CD4-positive, alpha-beta T cell (primary cell): ENCODE data around the gene NLGN1. TPM values are rescaled to one million over a fixed set of nuclear protein-coding genes. Genes with fewer than 3 reads are reported as not detected.

Experiments
- ATAC-seq: fragments of 200-7000 bp; cut with Tn5 transposase; one replicate; pipeline ENCODE4 v1.10.0; 2022; ENCODE audit warnings: mild to moderate bottlenecking; ENCODE audit not compliant: poor library complexity
- CTCF ChIA-PET: fragments of 350-600 bp; sonication (Branson Sonifier 250); formaldehyde crosslinking; loops from one replicate; lab custom pipeline; 2021; ENCODE audit warnings: antibody characterized with exemption, inconsistent platforms; lab: Charles Lee
- POLR2A ChIA-PET: fragments of 350-600 bp; sonication (Branson Sonifier 250); formaldehyde crosslinking; loops from one replicate; lab custom pipeline; 2021; ENCODE audit warnings: antibody characterized with exemption, inconsistent platforms; lab: Charles Lee
- DNase-seq, 14 experiments: peaks; one replicate each; pipeline ENCODE4 v3.0.0-alpha.2; 2013 to 2020; ENCODE audit warnings: mixed read lengths in 2 of 14
- H3K27ac ChIP-seq, 2 donors: one replicate each; pipeline versions ENCODE4 v1.5.1 to v1.7.0; 2013; ENCODE audit warnings: low read length in 2 of 2, low read depth in 1 of 2, mild to moderate bottlenecking in 1 of 2
- H3K27me3 ChIP-seq, 2 experiments: 1 replicate in 1 of 2; 2 replicates in 1 of 2; pipeline versions ENCODE4 v1.6.1 to v1.7.0; 2013; ENCODE audit warnings: low read length in 2 of 2, control low read depth in 1 of 2, mild to moderate bottlenecking in 1 of 2, moderate library complexity in 1 of 2; ENCODE audit not compliant: insufficient read depth in 2 of 2, control insufficient read depth in 1 of 2
- H3K36me3 ChIP-seq: one replicate; pipeline ENCODE4 v1.6.1; 2013; ENCODE audit warnings: low read length, control low read depth; ENCODE audit not compliant: insufficient read depth
- H3K4me1 ChIP-seq: one replicate; pipeline ENCODE4 v1.6.1; 2013; ENCODE audit warnings: low read length, control low read depth; ENCODE audit not compliant: insufficient read depth
- H3K4me3 ChIP-seq: one replicate; pipeline ENCODE4 v1.5.1; 2013; ENCODE audit warnings: mild to moderate bottlenecking, low read length, moderate library complexity
- H3K9me3 ChIP-seq, 2 experiments: 1 replicate in 1 of 2; 2 replicates in 1 of 2; pipeline versions ENCODE4 v1.6.1 to v1.7.0; 2013; ENCODE audit warnings: low read length in 2 of 2, mild to moderate bottlenecking in 2 of 2, control low read depth in 1 of 2, moderate library complexity in 1 of 2; ENCODE audit not compliant: control insufficient read depth in 1 of 2, insufficient read depth in 1 of 2
- H3K27ac Mint-ChIP-seq: one replicate; pipeline ENCODE4 v1.8.0; 2020; ENCODE audit warnings: mixed read lengths
- H3K27me3 Mint-ChIP-seq: one replicate; pipeline ENCODE4 v1.8.0; 2021; ENCODE audit warnings: mixed read lengths
- H3K36me3 Mint-ChIP-seq: one replicate; pipeline ENCODE4 v1.8.0; 2021; ENCODE audit warnings: low read depth, mixed read lengths
- H3K4me1 Mint-ChIP-seq: one replicate; pipeline ENCODE4 v1.8.0; 2021; ENCODE audit warnings: low read depth, mixed read lengths
- H3K4me3 Mint-ChIP-seq: one replicate; pipeline ENCODE4 v1.8.0; 2020; ENCODE audit warnings: mild to moderate bottlenecking, mixed read lengths
- H3K9me3 Mint-ChIP-seq: one replicate; pipeline ENCODE4 v1.8.0; 2020; ENCODE audit warnings: mixed read lengths
- CTCF ChIP-seq: fragments of 200-600 bp; IDR thresholded peaks from one replicate; pipeline ENCODE4 v1.8.0; 2022; ENCODE audit warnings: antibody characterized with exemption, mild to moderate bottlenecking
- intact Hi-C, 2 experiments: fragments of 100-400 bp; cut with DNase I in 1 of 2; cut with micrococcal nuclease in 1 of 2; formaldehyde crosslinking; loops; one replicate each; pipeline versions ENCODE4 v1.15.1 to v1.9.0; 2023 to 2025; cut with DNase I, micrococcal nuclease
- total RNA-seq, 174 experiments: library from RNA in 2 of 174; stranded (reverse) in 2 of 174; gene quantifications; one replicate each; pipeline ENCODE4 v1.2.3 and lab custom pipeline; 2021 to 2026

NLGN1 gene
- total RNA-seq, 2 experiments from 2014 or later = not detected

- Mint-ChIP-seq H3K4me1 (no peaks in the 10 kb centered on the region), H3K36me3 (no peaks in the 10 kb centered on the region), H3K4me3 (no peak overlapping the region), H3K27me3 (no peaks in the 10 kb centered on the region), H3K27ac (no peak overlapping the region), H3K9me3 (no peaks in the 10 kb centered on the region)
- Histone ChIP-seq H3K36me3 (no peaks in the 10 kb centered on the region), H3K4me3 (no peak overlapping the region), H3K9me3 (peaks cover 0 to 9% of the 10 kb centered on the region in 2 experiments), H3K27ac (no peak overlapping the region), H3K4me1 (no peaks in the 10 kb centered on the region), H3K27me3 (no peaks in the 10 kb centered on the region)
- ATAC-seq (no peak), DNase-seq (no peak)
- CTCF ChIA-PET = no interaction called here
- TF ChIP-seq CTCF = no peak
- POLR2A ChIA-PET = interaction anchor here (0.5 kb wide), 1 partner anchor 11 kb away, joined by 4 read pairs; no protein-coding TSS in a partner anchor
- intact Hi-C loops = no loop called here
Observed at GRCh38 chr3:174302746-174303315, 905.3 kb downstream of the NLGN1 start.

GRCh38 chr3:174303907-174304560, 906.5 kb downstream of the NLGN1 start:
- ChIA-PET CTCF (no interaction called here), POLR2A (no interaction called here)
- no peak overlapping the region for H3K27ac Mint-ChIP-seq
- ATAC-seq (no peak), DNase-seq (no peak)
- no peak overlapping the region for H3K4me3 ChIP-seq
- no peaks in the 10 kb centered on the region for H3K27me3 ChIP-seq
- no peaks in the 10 kb centered on the region for H3K36me3 Mint-ChIP-seq
- H3K36me3 ChIP-seq = no peaks in the 10 kb centered on the region
- H3K4me1 ChIP-seq = no peaks in the 10 kb centered on the region
- no peaks in the 10 kb centered on the region for H3K27me3 Mint-ChIP-seq
- no peaks in the 10 kb centered on the region for H3K9me3 Mint-ChIP-seq
- H3K4me1 Mint-ChIP-seq = no peaks in the 10 kb centered on the region
- no peak overlapping the region for H3K4me3 Mint-ChIP-seq
- H3K9me3 ChIP-seq = peaks cover 0 to 9% of the 10 kb centered on the region in 2 experiments
- no peak overlapping the region for H3K27ac ChIP-seq
- intact Hi-C loops = no loop called here
- no peak for TF ChIP-seq CTCF

- H3K4me1 Mint-ChIP-seq = no peaks in the 10 kb centered on the region
- H3K4me1 ChIP-seq = no peaks in the 10 kb centered on the region
- H3K9me3 ChIP-seq = peaks cover 0 to 4% of the 10 kb centered on the region in 2 experiments
- H3K4me3 ChIP-seq = no peak overlapping the region
- H3K36me3 Mint-ChIP-seq = no peaks in the 10 kb centered on the region
- no peak for TF ChIP-seq CTCF
- POLR2A ChIA-PET = no interaction called here
- no peak for ATAC-seq
- H3K27ac ChIP-seq = no peak overlapping the region
- no peaks in the 10 kb centered on the region for H3K27me3 ChIP-seq
- no peaks in the 10 kb centered on the region for H3K27me3 Mint-ChIP-seq
- DNase-seq = no peak
- H3K9me3 Mint-ChIP-seq = no peaks in the 10 kb centered on the region
- no peak overlapping the region for H3K4me3 Mint-ChIP-seq
- no peak overlapping the region for H3K27ac Mint-ChIP-seq
- CTCF ChIA-PET = no interaction called here
- no peaks in the 10 kb centered on the region for H3K36me3 ChIP-seq
- intact Hi-C loops = no loop called here
Observed at GRCh38 chr3:174308736-174309135, 911.2 kb downstream of the NLGN1 start.
